Measurements from ENCODE around the gene TADA3. TPM values are rescaled to one million over a fixed set of nuclear protein-coding genes. Genes with fewer than 3 reads are reported as not detected.

The TADA3 gene
- total and polyA plus RNA-seq, 2 of the 4 experiments (the other 2 are of a cell fraction), result 68.0 to 83.0 TPM

DNA sequence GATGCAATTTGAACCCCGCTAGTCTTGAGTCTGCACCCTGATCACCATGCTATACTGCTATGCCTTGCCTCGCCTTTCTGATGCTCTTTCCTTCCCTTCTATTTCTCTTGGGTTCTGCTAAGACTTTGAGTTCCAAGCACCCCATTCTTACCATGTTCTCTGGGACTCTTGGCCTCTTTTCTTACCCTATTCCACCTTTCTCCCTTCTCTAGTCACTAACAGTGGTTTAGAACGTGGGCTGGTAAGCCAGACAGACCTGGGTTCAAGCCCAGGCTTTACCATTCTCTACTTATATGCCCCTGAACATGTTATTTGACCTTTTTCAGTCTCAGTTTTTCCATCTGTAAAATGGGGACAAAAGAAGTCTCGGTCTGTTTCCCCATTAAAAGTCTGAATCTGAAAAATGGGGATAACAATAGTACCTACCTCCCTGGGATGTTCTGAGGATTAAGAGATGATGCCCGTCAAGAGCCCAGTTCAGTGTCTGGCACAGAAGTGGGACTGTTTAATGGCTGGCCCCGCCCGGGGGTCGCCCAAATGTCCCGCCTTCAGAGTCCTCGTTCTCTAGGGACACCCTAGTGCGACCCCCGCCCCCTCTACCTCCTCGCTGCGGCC, 376 bp downstream of the TADA3 start:
- H3K56ac ChIP-seq (ENCODE audit: extremely low read depth, insufficient read depth, low read length), result peak overlapping the region; percentile 84
- 0 out of 2 replicates have a peak, but pooled peaks have one; percentile 11 for TF ChIP-seq POLR2A (IDR thresholded peaks at IDR 0.05; ENCODE audit: low read depth, low read length)
- no peak for TF ChIP-seq CEBPB (IDR thresholded peaks at IDR 0.05; ENCODE audit: low read depth, low read length)
- peak overlapping the region; percentile 97 for H3K4ac ChIP-seq (ENCODE audit: low read depth, low read length)
- H3K9ac ChIP-seq (ENCODE audit: low read depth, low read length), result peak overlapping the region; percentile 87
- H2AFZ ChIP-seq (replicated peaks; ENCODE audit: low read length, poor library complexity), result peak overlapping the region; percentile 94
- dilution Hi-C loops (cut with HindIII; ENCODE audit: low sequenced_read_pairs, unreplicated experiment) (no loop called here), in situ Hi-C loops (cut with MboI; ENCODE audit: low sequenced_read_pairs) (no loop called here), intact Hi-C loops (cut with micrococcal nuclease) (loop anchor here (5.0 kb wide), 1 partner anchor 60 kb away; the partner anchor contains the start of gene BRPF1)
- peaks cover 22% of the 10 kb centered on the region; the same call in 1 of the 2 replicates for H4K20me1 ChIP-seq (ENCODE audit: insufficient read depth, low read length)
- no peak overlapping the region for H2BK20ac ChIP-seq (ENCODE audit: low read depth, low read length)
- peaks cover 29% of the 10 kb centered on the region for H3K36me3 ChIP-seq (ENCODE audit: control insufficient read depth, insufficient read depth, low read length)
- H3K9me1 ChIP-seq (ENCODE audit: insufficient read depth, low read length), result peaks cover 19% of the 10 kb centered on the region
- ChIA-PET POLR2A (ENCODE audit: unreplicated experiment) (no interaction called here), CTCF (interaction anchor here (0.9 kb wide), 1 partner anchor 76 kb away, joined by 5 read pairs; no protein-coding TSS in a partner anchor)
- peak overlapping the region; percentile 53 for H2BK15ac ChIP-seq (ENCODE audit: low read depth, low read length)
- ATAC-seq (ENCODE audit: low read depth) (no peak), DNase-seq (no peak)
- H3K18ac ChIP-seq (ENCODE audit: low read depth, low read length), result peak overlapping the region; percentile 64
- H3K4me2 ChIP-seq (ENCODE audit: low read depth, low read length), result peak overlapping the region; percentile 94
- H3K27me3 ChIP-seq (ENCODE audit: control insufficient read depth, insufficient read depth, low read length), result no peaks in the 10 kb centered on the region
- peak overlapping the region; percentile 95 for H2AK9ac ChIP-seq (replicated peaks; ENCODE audit: low read depth, low read length, poor library complexity)
- WGBS, 2 experiments (ENCODE audit: extremely low coverage in 2 of 2, insufficient read length in 1 of 2), result 94% methylated on average over 2 of the region's 14 CpGs; no CpG with 5 or more reads in 1 of the 2 experiments
- H2BK120ac ChIP-seq (ENCODE audit: low read depth, low read length), result peak overlapping the region; percentile 60
- H3K23ac ChIP-seq (ENCODE audit: low read depth, low read length), result peak overlapping the region; percentile 96
- H3K4me3 ChIP-seq (ENCODE audit: insufficient read depth, low read depth, low read length), result peak overlapping the region; percentile 88
- peak overlapping the region; percentile 97 for H3K14ac ChIP-seq (replicated peaks; ENCODE audit: low read depth, low read length)
- H4K5ac ChIP-seq (ENCODE audit: low read depth, low read length), result peak overlapping the region; percentile 89
- TSS peak; percentile 64 for BruUV-seq (replicated peaks)
- H3K4me1 ChIP-seq (ENCODE audit: control insufficient read depth, insufficient read depth, low read length), result peaks cover 9% of the 10 kb centered on the region
- peaks cover 31 to 51% of the 10 kb centered on the region in 2 experiments for H3K79me1 ChIP-seq (ENCODE audit: low read depth in 1 of 2, low read length in 2 of 2)
- H4K91ac ChIP-seq (ENCODE audit: insufficient read depth, low read depth, low read length), result peak overlapping the region; percentile 84
- H3K9me3 ChIP-seq (ENCODE audit: control insufficient read depth, insufficient read depth, low read length), result no peaks in the 10 kb centered on the region
- H3K27ac ChIP-seq (ENCODE audit: insufficient read depth, low read length), result peak overlapping the region; percentile 95
- peak overlapping the region; percentile 95 for H2BK5ac ChIP-seq (ENCODE audit: low read depth, low read length, poor library complexity, severe bottlenecking)
- H4K8ac ChIP-seq (ENCODE audit: low read depth in 2 of 2, low read length in 2 of 2), result peak overlapping the region; percentile 88 to 97
- H2AK5ac ChIP-seq (ENCODE audit: low read depth, low read length), result peak overlapping the region; percentile 93

Measured in IMR-90 (cell line).